Prostate gland (tissue), 2 donors: ENCODE results near the gene CYP4F12. TPM values are rescaled to one million over a fixed set of nuclear protein-coding genes. Genes with fewer than 3 reads are reported as not detected.
A peak's percentile ranks its signal among the peaks of the same experiment; 100 is the strongest.

Experiments used
- DNase-seq: peaks from one replicate; pipeline ENCODE4 v3.0.0-alpha.2; 2019; ENCODE audit warnings: low spot score
- H3K27ac ChIP-seq, 2 donors: fragments of 200-600 bp; sonication (generic); 2 replicates each; pipeline ENCODE4 v1.5.1; 2017 to 2019
- H3K27me3 ChIP-seq: fragments of 200-600 bp; sonication (generic); replicated peaks from 2 replicates; pipeline ENCODE4 v1.5.1; 2019; ENCODE audit not compliant: insufficient read depth
- H3K36me3 ChIP-seq, 2 donors: fragments of 200-600 bp; sonication (generic); 1 replicate in 1 of 2; 2 replicates in 1 of 2; pipeline versions ENCODE4 v1.5.1 to v1.8.1; 2017 to 2019
- H3K4me1 ChIP-seq: fragments of 200-600 bp; sonication (generic); replicated peaks from 2 replicates; pipeline ENCODE4 v1.5.1; 2019
- H3K4me3 ChIP-seq, 2 donors: fragments of 200-600 bp; sonication (generic); 2 replicates each; pipeline ENCODE4 v1.5.1; 2017 to 2019
- H3K9me3 ChIP-seq: fragments of 200-600 bp; sonication (generic); 2 replicates; pipeline ENCODE4 v1.5.1; 2017
- CTCF ChIP-seq, 4 experiments: fragments of 200-600 bp in 2 of 4; fragments of 450-650 bp in 2 of 4; sonication (generic) in 2 of 4; IDR thresholded peaks; 1 replicate in 3 of 4; 2 replicates in 1 of 4; pipeline ENCODE4 v1.5.1; 2016 to 2019; ENCODE audit warnings: antibody characterized with exemption in 4 of 4, mild to moderate bottlenecking in 2 of 4, moderate library complexity in 2 of 4
- POLR2A ChIP-seq: fragments of 450-650 bp; IDR thresholded peaks from one replicate; pipeline ENCODE4 v1.6.1; 2016; ENCODE audit warnings: antibody characterized with exemption, mild to moderate bottlenecking
- POLR2AphosphoS5 ChIP-seq: sonication (generic); formaldehyde crosslinking; IDR thresholded peaks from one replicate; pipeline ENCODE4 v1.6.1; 2017; ENCODE audit warnings: antibody characterized with exemption
- WGBS: methylation state at CpG from one replicate; pipeline ENCODE4 v1.1.5; 2018; 5-methylcytosine and 5-hydroxymethylcytosine counted together
- intact Hi-C: fragments of 100-400 bp; cut with DNase I; formaldehyde crosslinking; loops from one replicate; pipeline ENCODE4 v1.14.2; 2022
- total RNA-seq, 2 donors: library from RNA; depleted of rRNA; stranded (reverse); fragments of >200 nt; gene quantifications; one replicate each; pipeline ENCODE4 v1.1.0, GENCODE V29; 2016

The CYP4F12 gene
- total RNA-seq, 2 donors from 2014 or later, result 6.9 to 50.9 TPM

- no peak for DNase-seq
- no peaks in the 10 kb centered on the region for H3K9me3 ChIP-seq
- 97% methylated on average over 2 of the region's 2 CpGs for WGBS
- TF ChIP-seq POLR2A (no peak), CTCF (IDR thresholded peaks at IDR 0.05) (no peak), POLR2AphosphoS5 (no peak)
- H3K36me3 ChIP-seq, result no peaks in the 10 kb centered on the region
- no peak overlapping the region for H3K27ac ChIP-seq
- H3K4me3 ChIP-seq, result no peak overlapping the region
- no peaks in the 10 kb centered on the region for H3K27me3 ChIP-seq
- H3K4me1 ChIP-seq, result no peaks in the 10 kb centered on the region
- intact Hi-C loops, result no loop called here
Measured at GRCh38 chr19:15636026-15636425, 36.9 kb upstream of the CYP4F12 start.

GRCh38 chr19:15639596-15639995 is 33.3 kb upstream of the CYP4F12 start:
- intact Hi-C loops, result no loop called here
- no peaks in the 10 kb centered on the region for H3K9me3 ChIP-seq
- DNase-seq, result no peak
- TF ChIP-seq CTCF (IDR thresholded peaks at IDR 0.05), result no peak
- no peak for TF ChIP-seq POLR2AphosphoS5
- TF ChIP-seq POLR2A, result no peak
- H3K27me3 ChIP-seq, result no peaks in the 10 kb centered on the region
- no peak overlapping the region for H3K4me3 ChIP-seq
- no peaks in the 10 kb centered on the region for H3K4me1 ChIP-seq
- H3K36me3 ChIP-seq, result no peaks in the 10 kb centered on the region
- H3K27ac ChIP-seq, result no peak overlapping the region

- Histone ChIP-seq H3K36me3 (no peaks in the 10 kb centered on the region), H3K4me3 (no peak within 1 kb of the TSS), H3K4me1 (no peaks in the 10 kb centered on the region), H3K9me3 (no peaks in the 10 kb centered on the region), H3K27ac (no peak within 1 kb of the TSS), H3K27me3 (no peaks in the 10 kb centered on the region)
- TF ChIP-seq POLR2A (peak; percentile 11), POLR2AphosphoS5 (no peak)
- DNase-seq, result peak; percentile 79
- WGBS, result 33% methylated on average over 6 of the region's 6 CpGs
- intact Hi-C loops, result no loop called here
Measured at GRCh38 chr19:15640294-15640903, 32.5 kb upstream of the CYP4F12 start, which contains the start of gene CYP4F3. Gene CYP4F3, plus strand, starts transcription at chr19:15640897. Its CDS starts 519 bp downstream, at chr19:15641416.

- no peak for TF ChIP-seq CTCF (IDR thresholded peaks at IDR 0.05)
- no peaks in the 10 kb centered on the region for H3K36me3 ChIP-seq
- intact Hi-C loops, result no loop called here
- WGBS, result 66% methylated on average over 12 of the region's 12 CpGs
- no peaks in the 10 kb centered on the region for H3K27me3 ChIP-seq
- H3K4me3 ChIP-seq, result no peak overlapping the region
- no peak for DNase-seq
- H3K4me1 ChIP-seq, result no peaks in the 10 kb centered on the region
- H3K9me3 ChIP-seq, result no peaks in the 10 kb centered on the region
- no peak overlapping the region for H3K27ac ChIP-seq
Measured at GRCh38 chr19:15640904-15641597, 31.8 kb upstream of the CYP4F12 start.

- TF ChIP-seq CTCF (IDR thresholded peaks at IDR 0.05) (no peak), POLR2AphosphoS5 (no peak), POLR2A (no peak)
- no peak overlapping the region for H3K27ac ChIP-seq
- no peaks in the 10 kb centered on the region for H3K27me3 ChIP-seq
- no peak overlapping the region for H3K4me3 ChIP-seq
- no peaks in the 10 kb centered on the region for H3K36me3 ChIP-seq
- no peaks in the 10 kb centered on the region for H3K9me3 ChIP-seq
- intact Hi-C loops, result no loop called here
- DNase-seq, result no peak
- WGBS, result 75% methylated on average over 5 of the region's 5 CpGs
- H3K4me1 ChIP-seq, result no peaks in the 10 kb centered on the region
Measured at GRCh38 chr19:15641901-15642491, 30.9 kb upstream of the CYP4F12 start.
